Measurements from ENCODE around the gene RPS13. TPM values are rescaled to one million over a fixed set of nuclear protein-coding genes. Genes with fewer than 3 reads are reported as not detected.
"Not testable (repeated sequence)": the region's sequence is repeated elsewhere in the genome, so short reads cannot be mapped to it uniquely, and the experiment has no call there.

RPS13 gene
- 1,000 to 10,000 TPM; 2,005 to 2,368 (median 2,104) TPM for polyA plus RNA-seq (ENCODE audit: insufficient read length in 10 of 10)
- long read RNA-seq, donor 1, transcript RPS13-208 (3 exons, 746 nt): minor isoform, 123 of 2,520 reads
- long read RNA-seq, donor 1, transcript RPS13-207 (2 exons, 594 nt): minor isoform, 19 of 2,520 reads
- long read RNA-seq, donor 1, transcript RPS13-203 (5 exons, 664 nt): minor isoform, 163 of 2,520 reads
- long read RNA-seq, donor 1, transcript RPS13-202 (6 exons, 646 nt): major isoform, 1,929 of 2,520 reads
- long read RNA-seq, donor 1, partial matches to known transcripts: 180 of 2,520 reads
- long read RNA-seq, donor 1, other reads (novel, unspliced or antisense): 77 of 2,520 reads
- long read RNA-seq, donor 2, transcript RPS13-201 (6 exons, 491 nt): minor isoform, 11 of 2,485 reads
- long read RNA-seq, donor 2, transcript RPS13-203 (5 exons, 664 nt): minor isoform, 90 of 2,485 reads
- long read RNA-seq, donor 2, transcript RPS13-208 (3 exons, 746 nt): minor isoform, 122 of 2,485 reads
- long read RNA-seq, donor 2, transcript RPS13-202 (6 exons, 646 nt): major isoform, 1,953 of 2,485 reads
- long read RNA-seq, donor 2, partial matches to known transcripts: 200 of 2,485 reads
- long read RNA-seq, donor 2, other reads (novel, unspliced or antisense): 80 of 2,485 reads
- long read RNA-seq, donor 3, partial matches to known transcripts: 0 of 4 reads
- long read RNA-seq, donor 3, other reads (novel, unspliced or antisense): 0 of 4 reads
- long read RNA-seq, donor 4, transcript RPS13-202 (6 exons, 646 nt): major isoform, 1,239 of 1,664 reads
- long read RNA-seq, donor 4, transcript RPS13-207 (2 exons, 594 nt): minor isoform, 23 of 1,664 reads
- long read RNA-seq, donor 4, transcript RPS13-208 (3 exons, 746 nt): minor isoform, 90 of 1,664 reads
- long read RNA-seq, donor 4, transcript RPS13-203 (5 exons, 664 nt): minor isoform, 94 of 1,664 reads
- long read RNA-seq, donor 4, partial matches to known transcripts: 169 of 1,664 reads
- long read RNA-seq, donor 4, other reads (novel, unspliced or antisense): 26 of 1,664 reads
- long read RNA-seq, donor 5, transcript RPS13-208 (3 exons, 746 nt): minor isoform, 119 of 3,230 reads
- long read RNA-seq, donor 5, transcript RPS13-202 (6 exons, 646 nt): major isoform, 2,610 of 3,230 reads
- long read RNA-seq, donor 5, transcript RPS13-207 (2 exons, 594 nt): minor isoform, 37 of 3,230 reads
- long read RNA-seq, donor 5, transcript RPS13-203 (5 exons, 664 nt): minor isoform, 143 of 3,230 reads
- long read RNA-seq, donor 5, partial matches to known transcripts: 170 of 3,230 reads
- long read RNA-seq, donor 5, other reads (novel, unspliced or antisense): 120 of 3,230 reads
- long read RNA-seq, donor 6, transcript RPS13-203 (5 exons, 664 nt): minor isoform, 137 of 2,528 reads
- long read RNA-seq, donor 6, transcript RPS13-208 (3 exons, 746 nt): minor isoform, 153 of 2,528 reads
- long read RNA-seq, donor 6, transcript RPS13-207 (2 exons, 594 nt): minor isoform, 30 of 2,528 reads
- long read RNA-seq, donor 6, transcript RPS13-202 (6 exons, 646 nt): major isoform, 1,884 of 2,528 reads
- long read RNA-seq, donor 6, partial matches to known transcripts: 226 of 2,528 reads
- long read RNA-seq, donor 6, other reads (novel, unspliced or antisense): 80 of 2,528 reads
- long read RNA-seq, donor 7, transcript RPS13-208 (3 exons, 746 nt): minor isoform, 85 of 1,506 reads
- long read RNA-seq, donor 7, transcript RPS13-203 (5 exons, 664 nt): minor isoform, 78 of 1,506 reads
- long read RNA-seq, donor 7, transcript RPS13-202 (6 exons, 646 nt): major isoform, 1,134 of 1,506 reads
- long read RNA-seq, donor 7, transcript RPS13-207 (2 exons, 594 nt): minor isoform, 20 of 1,506 reads
- long read RNA-seq, donor 7, partial matches to known transcripts: 135 of 1,506 reads
- long read RNA-seq, donor 7, other reads (novel, unspliced or antisense): 35 of 1,506 reads
- long read RNA-seq, donor 8, transcript RPS13-208 (3 exons, 746 nt): minor isoform, 131 of 1,774 reads
- long read RNA-seq, donor 8, transcript RPS13-202 (6 exons, 646 nt): major isoform, 1,227 of 1,774 reads
- long read RNA-seq, donor 8, transcript RPS13-203 (5 exons, 664 nt): minor isoform, 98 of 1,774 reads
- long read RNA-seq, donor 8, transcript RPS13-207 (2 exons, 594 nt): minor isoform, 23 of 1,774 reads
- long read RNA-seq, donor 8, partial matches to known transcripts: 210 of 1,774 reads
- long read RNA-seq, donor 8, other reads (novel, unspliced or antisense): 56 of 1,774 reads
- long read RNA-seq, donor 9, transcript RPS13-210 (3 exons, 568 nt): minor isoform, 6 of 338 reads
- long read RNA-seq, donor 9, transcript RPS13-203 (5 exons, 664 nt): minor isoform, 17 of 338 reads
- long read RNA-seq, donor 9, transcript RPS13-208 (3 exons, 746 nt): minor isoform, 13 of 338 reads
- long read RNA-seq, donor 9, transcript RPS13-202 (6 exons, 646 nt): major isoform, 270 of 338 reads
- long read RNA-seq, donor 9, partial matches to known transcripts: 23 of 338 reads
- long read RNA-seq, donor 9, other reads (novel, unspliced or antisense): 5 of 338 reads

DNA sequence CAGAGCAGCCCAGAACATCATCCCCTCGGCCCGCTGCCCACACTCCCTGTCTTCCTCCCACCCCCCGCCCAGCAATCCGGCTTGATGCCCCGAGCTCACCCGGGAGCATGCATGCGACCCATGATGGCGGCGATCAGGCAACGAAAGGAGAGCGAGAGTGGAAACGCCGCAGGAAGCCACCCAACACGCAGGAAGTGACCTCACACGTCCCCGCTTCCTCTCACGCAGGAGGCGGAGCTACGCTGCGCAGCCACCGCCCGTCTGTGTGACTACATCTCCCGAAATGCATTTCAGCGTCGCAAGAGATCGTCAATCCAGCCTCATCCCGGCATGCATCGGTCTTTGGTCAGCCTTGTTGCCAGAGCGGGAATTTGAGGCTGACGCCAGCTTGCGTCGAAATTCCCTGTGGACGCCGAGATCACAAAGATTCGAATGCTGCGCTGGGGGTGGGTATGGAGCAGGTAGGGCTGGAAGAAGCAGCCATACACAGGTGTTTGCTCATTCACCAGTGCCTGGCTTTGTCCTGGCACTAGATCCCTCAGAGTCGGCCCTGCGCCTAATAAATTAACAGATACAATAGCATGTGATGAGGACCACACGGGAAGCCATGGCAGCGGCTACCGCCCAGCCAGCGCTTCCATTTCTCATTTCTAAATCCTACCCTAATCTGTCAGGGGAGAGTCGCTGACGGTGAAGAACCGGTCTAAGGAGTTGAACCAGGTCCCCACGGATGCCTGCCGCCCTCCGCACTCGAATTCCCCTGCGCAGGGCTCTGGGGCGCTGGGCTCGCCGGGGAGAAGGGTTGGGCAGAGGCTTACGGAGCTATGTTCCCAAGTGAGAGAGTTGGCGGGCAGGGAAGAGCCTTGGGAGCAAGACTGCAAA, at the start of gene RPS13:
Gene RPS13, minus strand, starts transcription at position 148 of the 882 bp plus-strand sequence. Its CDS starts 26 bp downstream, at position 122.
- DNase-seq: peak; percentile 99

DNA sequence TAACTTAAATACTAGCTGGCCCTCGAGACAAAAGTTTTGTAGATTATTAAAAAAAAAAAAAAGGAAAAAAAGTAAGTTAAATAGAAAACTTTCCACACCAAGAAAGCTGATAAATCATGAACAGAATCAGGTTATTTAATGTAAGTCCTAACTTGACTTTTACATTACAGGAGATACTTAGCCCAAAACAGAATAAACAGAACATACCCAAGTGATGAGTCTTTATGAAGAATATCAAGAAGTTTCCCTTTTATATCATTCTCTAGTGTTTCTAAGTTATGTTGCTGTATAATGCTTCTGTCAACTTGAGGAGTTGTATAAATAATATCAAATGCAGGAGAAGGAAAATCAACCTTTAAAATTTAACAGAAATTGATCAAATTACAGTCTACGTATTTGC, 44.5 kb upstream of the RPS13 start:
- DNase-seq: no peak

- no peak for DNase-seq
These were observed 39.8 kb upstream of the RPS13 start for GRCh38 chr11:17117262-17117661.

DNA sequence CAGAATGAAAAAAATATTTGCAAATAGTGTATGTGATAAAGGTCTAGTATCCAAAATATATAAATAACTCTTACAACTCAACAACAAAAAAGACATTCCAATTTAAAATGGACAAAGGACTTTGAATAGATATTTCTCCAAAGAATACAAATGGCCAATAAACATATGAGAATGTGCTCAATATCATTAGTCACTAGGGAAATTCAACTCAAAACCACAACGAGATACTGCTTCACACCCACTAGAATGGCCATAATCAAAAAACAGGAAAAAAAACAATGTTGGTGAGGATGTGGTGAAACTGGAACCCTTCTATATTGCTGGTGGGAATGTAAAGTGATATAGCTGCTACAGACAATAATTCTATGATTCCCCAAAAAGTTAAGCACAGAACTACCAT, 38.6 kb upstream of the RPS13 start:
- no peak for DNase-seq

GRCh38 chr11:17107745-17108144, 30.3 kb upstream of the RPS13 start:
- DNase-seq: not testable (repeated sequence)

DNA sequence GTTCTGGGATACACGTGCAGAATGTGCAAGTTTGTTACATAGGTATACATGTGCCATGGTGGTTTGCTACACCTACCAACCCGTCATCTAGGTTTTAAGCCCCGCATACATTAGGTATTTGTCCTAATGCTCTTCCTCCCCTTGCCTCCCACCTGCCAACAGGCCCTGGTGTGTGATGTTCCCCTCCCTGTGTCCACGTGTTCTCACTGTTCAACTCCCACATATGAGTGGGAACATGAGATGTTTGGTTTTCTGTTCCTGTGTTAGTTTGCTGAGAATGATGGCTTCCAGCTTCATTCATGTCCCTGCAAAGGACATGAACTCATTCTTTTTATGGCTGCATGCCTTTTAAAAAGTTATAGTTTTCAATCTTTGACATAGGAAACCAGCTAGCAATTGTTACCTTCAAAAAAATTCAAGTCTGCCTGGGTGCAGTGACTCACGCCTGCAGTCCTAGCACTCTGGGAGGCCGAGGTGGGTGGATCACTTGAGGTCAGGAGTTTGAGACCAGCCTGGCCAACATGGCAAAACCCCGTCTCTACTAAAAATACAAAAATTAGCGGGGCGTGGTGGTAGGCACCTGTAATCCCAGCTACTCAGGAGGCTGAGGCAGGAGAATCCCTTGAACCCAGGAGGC, 28.1 kb upstream of the RPS13 start:
- DNase-seq: not testable (repeated sequence)

GRCh38 chr11:17102462-17102861, 25.0 kb upstream of the RPS13 start:
- peak; percentile 27 to 74 (median 64) for DNase-seq

- no peak for DNase-seq
These were observed 21.2 kb upstream of the RPS13 start for GRCh38 chr11:17098658-17099057.

DNA sequence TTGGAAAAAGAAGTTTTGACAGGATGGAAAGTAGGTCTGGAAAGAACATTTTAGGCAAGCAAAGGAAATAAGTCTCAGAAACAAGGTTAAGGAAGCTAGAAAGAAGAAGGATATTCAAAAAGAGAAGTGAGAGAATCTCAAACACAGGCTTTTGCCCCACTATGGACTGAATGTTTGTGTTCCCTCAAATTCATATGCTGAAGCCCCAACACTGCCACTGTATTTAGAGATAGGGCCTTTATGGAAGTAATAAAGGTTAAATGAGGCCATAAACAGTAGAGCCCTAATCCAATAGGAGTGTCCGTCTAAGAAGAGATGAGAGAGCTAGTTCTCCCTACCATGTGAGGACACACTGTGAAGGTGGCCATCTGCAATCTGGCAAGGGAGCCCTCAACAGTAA, 20.6 kb upstream of the RPS13 start:
- DNase-seq: no peak

DNA sequence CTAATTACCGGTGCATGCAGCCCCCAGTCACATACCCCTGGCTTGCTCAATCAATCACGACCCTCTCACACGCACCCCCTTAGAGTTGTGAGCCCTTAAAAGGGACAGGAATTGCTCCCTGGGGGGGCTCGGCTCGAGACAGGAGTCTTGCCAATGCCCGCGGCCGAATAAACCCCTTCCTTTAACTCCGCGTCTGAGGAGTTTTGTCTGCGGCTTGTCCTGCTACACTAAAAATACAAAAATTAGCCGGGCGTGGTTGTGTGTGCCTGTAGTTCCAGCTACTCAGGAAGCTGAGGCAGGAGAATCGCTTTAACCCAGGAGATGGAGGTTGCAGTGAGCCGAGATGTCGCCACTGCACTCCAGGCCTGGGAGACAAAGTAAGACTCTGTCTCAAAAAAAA, 8.5 kb upstream of the RPS13 start:
- not testable (repeated sequence) for DNase-seq

- DNase-seq: no peak
These were observed 287 bp downstream of the RPS13 start for GRCh38 chr11:17077240-17077519.

DNA sequence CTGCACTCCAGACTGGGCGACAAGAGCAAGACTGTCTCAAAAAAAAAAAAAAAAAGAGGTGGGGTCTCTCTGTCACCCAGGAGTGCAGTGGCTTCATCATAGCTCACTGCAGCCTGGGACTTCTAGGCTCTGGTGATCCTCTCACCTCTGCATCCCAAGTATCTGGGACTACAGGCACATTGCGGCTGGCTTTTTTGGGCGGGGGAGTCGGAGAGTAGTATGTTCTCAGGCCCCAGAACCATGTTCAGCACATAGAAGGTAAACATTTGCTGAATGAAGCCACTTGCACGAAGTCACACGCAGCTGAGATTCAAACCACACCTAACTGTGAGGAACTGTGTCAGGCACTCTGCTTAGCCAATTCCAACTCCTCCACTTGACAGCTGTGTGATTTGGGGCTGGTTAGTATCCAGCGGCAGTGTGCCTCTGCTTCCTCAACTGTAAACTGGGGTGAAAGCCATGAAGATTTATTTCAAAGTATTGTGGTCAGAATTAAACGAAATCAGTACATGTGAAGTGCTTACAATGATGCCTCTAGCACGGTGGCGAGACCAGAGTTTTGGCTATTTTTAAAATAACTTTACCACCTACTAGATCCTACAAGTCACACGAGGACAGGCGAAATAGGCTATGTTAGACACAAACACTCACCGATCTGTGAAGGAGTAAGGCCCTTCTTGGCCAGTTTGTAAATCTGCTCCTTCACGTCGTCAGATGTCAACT, 789 bp downstream of the RPS13 start:
- DNase-seq: peak; percentile 5 to 51 (median 11)

- no peak for DNase-seq
These were observed 2.0 kb downstream of the RPS13 start for GRCh38 chr11:17075506-17075905.

DNA sequence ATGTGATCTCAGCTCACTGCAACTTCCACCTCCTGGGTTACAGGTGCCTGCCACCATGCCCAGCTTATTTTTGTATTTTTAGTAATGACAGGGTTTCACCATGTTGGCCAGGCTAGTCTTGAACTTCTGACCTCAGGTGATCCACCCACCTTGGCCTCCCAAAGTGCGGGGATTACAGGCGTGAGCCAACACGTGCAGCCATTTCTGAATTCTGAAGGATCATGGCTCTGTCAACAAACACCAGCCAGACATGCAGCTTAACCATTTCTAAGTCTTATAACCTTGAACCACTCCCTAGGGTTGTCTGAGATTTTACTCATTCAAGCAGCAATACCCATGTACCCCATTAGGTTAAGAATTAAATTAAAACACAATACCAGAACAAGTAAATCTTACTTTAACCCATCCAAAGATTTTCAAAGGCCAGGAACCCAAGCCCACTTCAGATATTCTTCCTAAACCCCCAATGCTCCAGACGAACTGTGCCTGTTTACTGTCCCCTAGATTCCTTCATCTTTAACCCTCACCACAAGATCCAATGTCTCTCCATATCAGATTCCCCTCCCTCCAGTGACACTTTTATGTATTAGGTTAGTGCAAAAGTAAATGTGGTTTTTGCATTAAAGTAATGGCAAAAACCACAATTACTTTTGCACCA, 4.0 kb downstream of the RPS13 start:
- no peak for DNase-seq

DNA sequence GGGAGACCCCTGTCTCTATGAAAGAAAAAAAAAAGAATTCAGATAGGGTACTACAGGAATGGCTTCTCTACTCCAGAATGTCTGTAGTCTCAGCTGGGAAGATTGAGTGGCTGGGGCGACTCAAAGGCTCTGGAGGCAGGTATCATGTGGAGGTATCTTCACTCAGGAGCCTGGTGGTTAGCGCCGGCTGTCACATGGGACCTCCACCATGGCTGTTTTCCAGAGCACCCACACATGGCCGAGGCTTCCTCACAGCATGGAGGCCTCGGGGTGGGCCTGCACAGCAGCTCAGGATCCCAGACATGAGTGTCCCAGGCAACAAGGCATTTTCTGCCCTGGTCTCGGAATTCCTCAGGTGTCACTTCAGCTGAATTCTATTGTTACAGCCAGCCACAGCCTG, 10.1 kb downstream of the RPS13 start:
- DNase-seq: no peak

- peak in 1 of 3 donors; percentile 13 for DNase-seq
These were observed 10.8 kb downstream of the RPS13 start for GRCh38 chr11:17066691-17067090.
